ENCODE measurements around the gene FADS2. TPM values are rescaled to one million over a fixed set of nuclear protein-coding genes. Genes with fewer than 3 reads are reported as not detected.

The FADS2 gene
- total RNA-seq, 1 experiment from 2014 or later, result 36.3 TPM

DNA sequence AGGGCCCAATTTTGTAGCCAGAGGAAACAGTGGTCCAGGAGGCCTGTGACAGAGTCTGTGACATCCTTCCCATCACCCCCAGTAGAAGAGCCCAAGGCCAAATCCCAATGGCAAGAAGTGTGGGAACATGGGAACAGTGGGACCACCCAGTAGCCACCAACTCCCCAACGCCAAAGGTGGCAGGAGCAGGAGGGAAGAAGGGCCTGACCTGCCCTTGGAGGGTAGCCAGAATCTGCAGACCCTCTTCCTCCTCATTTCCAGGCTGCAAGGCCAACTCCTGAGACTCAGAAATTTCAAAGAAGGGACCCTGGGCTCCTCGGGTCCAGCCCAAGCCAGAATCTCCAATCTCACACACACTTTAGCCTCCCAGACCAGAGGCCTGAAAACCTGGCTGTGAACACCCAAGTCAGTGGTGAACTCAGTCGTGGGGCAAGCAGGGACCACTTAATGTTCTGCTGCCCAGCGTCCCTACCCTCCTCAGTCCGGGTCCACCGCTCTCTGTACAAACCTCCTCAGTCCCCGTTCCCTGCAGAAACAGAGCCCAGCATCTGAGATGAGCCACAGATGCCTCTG is 83.1 kb downstream of the FADS2 start:
- Histone ChIP-seq H3K36me3 (ENCODE audit: control insufficient read depth, insufficient read depth, low read length) (no peaks in the 10 kb centered on the region), H3K4me1 (no peaks in the 10 kb centered on the region), H3K27me3 (replicated peaks; ENCODE audit: control insufficient read depth, insufficient read depth, low read length) (no peaks in the 10 kb centered on the region), H3K9me3 (no peaks in the 10 kb centered on the region), H3K4me3 (ENCODE audit: low read depth, low read length) (no peak overlapping the region)
- peak in 1 of 2 experiments; percentile 19 for DNase-seq
- no peaks in the 10 kb centered on the region for H3K36me3 Mint-ChIP-seq (ENCODE audit: insufficient read depth, unreplicated experiment)
- H3K27ac Mint-ChIP-seq (ENCODE audit: unreplicated experiment), result no peak overlapping the region
- H3K4me1 Mint-ChIP-seq (ENCODE audit: low read depth, unreplicated experiment), result no peaks in the 10 kb centered on the region
- ChIA-PET POLR2A (no interaction called here), CTCF (no interaction called here)
- H3K4me3 Mint-ChIP-seq (ENCODE audit: unreplicated experiment), result no peak overlapping the region
- BruUV-seq (replicated peaks), result no TSS peak
- intact Hi-C loops (cut with micrococcal nuclease; ENCODE audit: unreplicated experiment), result loop anchor here (10.0 kb wide), 1 partner anchor 876 kb away; no protein-coding TSS in a partner anchor
- H3K9me3 Mint-ChIP-seq (ENCODE audit: unreplicated experiment), result no peaks in the 10 kb centered on the region
- H3K27me3 Mint-ChIP-seq (ENCODE audit: insufficient read depth, unreplicated experiment), result no peaks in the 10 kb centered on the region
- TF ChIP-seq, protein P1, sequence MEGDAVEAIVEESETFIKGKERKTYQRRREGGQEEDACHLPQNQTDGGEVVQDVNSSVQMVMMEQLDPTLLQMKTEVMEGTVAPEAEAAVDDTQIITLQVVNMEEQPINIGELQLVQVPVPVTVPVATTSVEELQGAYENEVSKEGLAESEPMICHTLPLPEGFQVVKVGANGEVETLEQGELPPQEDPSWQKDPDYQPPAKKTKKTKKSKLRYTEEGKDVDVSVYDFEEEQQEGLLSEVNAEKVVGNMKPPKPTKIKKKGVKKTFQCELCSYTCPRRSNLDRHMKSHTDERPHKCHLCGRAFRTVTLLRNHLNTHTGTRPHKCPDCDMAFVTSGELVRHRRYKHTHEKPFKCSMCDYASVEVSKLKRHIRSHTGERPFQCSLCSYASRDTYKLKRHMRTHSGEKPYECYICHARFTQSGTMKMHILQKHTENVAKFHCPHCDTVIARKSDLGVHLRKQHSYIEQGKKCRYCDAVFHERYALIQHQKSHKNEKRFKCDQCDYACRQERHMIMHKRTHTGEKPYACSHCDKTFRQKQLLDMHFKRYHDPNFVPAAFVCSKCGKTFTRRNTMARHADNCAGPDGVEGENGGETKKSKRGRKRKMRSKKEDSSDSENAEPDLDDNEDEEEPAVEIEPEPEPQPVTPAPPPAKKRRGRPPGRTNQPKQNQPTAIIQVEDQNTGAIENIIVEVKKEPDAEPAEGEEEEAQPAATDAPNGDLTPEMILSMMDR (IDR thresholded peaks at IDR 0.05; ENCODE audit: insufficient read depth in 1 of 2, low read depth in 1 of 2, low read length in 1 of 2, severe bottlenecking in 1 of 2, unreplicated experiment in 1 of 2), result no peak

DNA sequence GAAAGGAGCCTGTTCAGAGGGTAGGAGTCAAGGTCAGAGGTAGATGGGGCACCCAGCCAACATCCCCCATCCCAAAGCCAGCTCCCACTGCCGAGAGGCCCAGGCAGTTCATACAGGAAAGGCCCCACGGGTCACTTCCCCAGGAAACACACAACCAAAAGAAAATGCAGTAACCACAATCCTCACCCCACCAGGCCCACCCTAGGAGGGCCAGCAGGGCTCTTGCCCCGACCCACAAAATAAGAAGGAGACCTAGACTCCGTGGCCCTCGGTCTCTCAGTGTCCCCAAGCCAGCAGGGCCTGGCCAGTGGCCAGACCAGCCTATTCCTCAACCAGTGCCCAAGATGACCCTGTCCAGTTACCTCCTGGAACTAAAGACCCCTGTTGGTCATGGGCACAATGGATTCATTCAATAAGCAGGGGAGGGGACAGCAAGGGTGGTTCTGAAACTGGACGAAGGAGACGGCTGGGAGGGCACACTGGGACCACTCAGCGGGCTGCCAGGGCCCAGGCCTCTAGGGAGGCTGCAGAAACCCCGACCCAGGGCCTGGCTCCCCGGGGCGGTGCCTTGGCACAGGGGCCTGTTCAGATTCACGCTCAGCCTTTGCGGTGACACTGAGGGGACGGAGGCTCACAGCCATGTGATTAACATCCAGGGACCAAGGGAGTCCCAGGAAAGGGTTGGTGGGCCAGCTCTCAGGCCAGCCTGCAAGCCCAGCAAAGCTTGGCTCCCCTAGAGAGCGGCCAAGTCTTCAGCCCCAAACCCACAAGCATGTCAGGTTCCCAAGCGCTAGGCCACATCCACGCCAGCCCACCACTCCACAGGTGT is 83.8 kb downstream of the FADS2 start:
- no peak overlapping the region for H3K4me3 ChIP-seq (ENCODE audit: low read depth, low read length)
- H3K4me1 ChIP-seq, result no peaks in the 10 kb centered on the region; the same call in 1 of the 2 replicates
- Mint-ChIP-seq H3K4me3 (ENCODE audit: unreplicated experiment) (no peak overlapping the region), H3K9me3 (ENCODE audit: unreplicated experiment) (no peaks in the 10 kb centered on the region), H3K4me1 (ENCODE audit: low read depth, unreplicated experiment) (no peaks in the 10 kb centered on the region), H3K36me3 (ENCODE audit: insufficient read depth, unreplicated experiment) (no peaks in the 10 kb centered on the region), H3K27ac (ENCODE audit: unreplicated experiment) (no peak overlapping the region), H3K27me3 (ENCODE audit: insufficient read depth, unreplicated experiment) (no peaks in the 10 kb centered on the region)
- BruUV-seq (replicated peaks), result no TSS peak
- CTCF ChIA-PET, result no interaction called here
- TF ChIP-seq, protein P1 (IDR thresholded peaks at IDR 0.05; ENCODE audit: insufficient read depth in 1 of 2, low read depth in 1 of 2, low read length in 1 of 2, severe bottlenecking in 1 of 2, unreplicated experiment in 1 of 2), result no peak
- POLR2A ChIA-PET, result no interaction called here
- no peaks in the 10 kb centered on the region for H3K36me3 ChIP-seq (ENCODE audit: control insufficient read depth, insufficient read depth, low read length)
- H3K9me3 ChIP-seq, result no peaks in the 10 kb centered on the region
- intact Hi-C loops (cut with micrococcal nuclease; ENCODE audit: unreplicated experiment), result loop anchor here (10.0 kb wide), 1 partner anchor 877 kb away; no protein-coding TSS in a partner anchor
- H3K27me3 ChIP-seq (replicated peaks; ENCODE audit: control insufficient read depth, insufficient read depth, low read length), result no peaks in the 10 kb centered on the region
- DNase-seq, result peak in 1 of 2 experiments; percentile 19

DNA sequence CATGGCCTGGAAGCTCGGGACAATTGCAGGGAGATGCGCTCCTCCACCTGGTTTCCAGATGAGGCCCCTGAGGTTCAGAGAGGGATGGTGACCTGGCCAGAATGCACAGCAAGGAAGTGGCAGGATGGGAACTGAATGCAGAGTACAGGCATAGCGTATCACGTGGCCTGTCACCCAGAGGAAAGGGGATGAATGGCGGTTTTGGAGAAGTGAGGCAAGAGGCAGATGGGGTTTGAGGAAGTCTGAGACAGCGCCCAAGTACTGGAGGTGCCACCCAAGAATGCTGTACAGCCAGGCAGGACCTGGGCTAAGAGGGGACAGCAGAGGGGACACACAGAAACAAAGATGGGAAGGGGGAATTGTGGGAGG is 84.4 kb downstream of the FADS2 start:
- H3K4me1 ChIP-seq, result no peaks in the 10 kb centered on the region; the same call in 1 of the 2 replicates
- H3K4me3 ChIP-seq (ENCODE audit: low read depth, low read length), result no peak overlapping the region
- ChIA-PET POLR2A (no interaction called here), CTCF (interaction anchor here (1.0 kb wide), 1 partner anchor 121 kb away, joined by 5 read pairs; no protein-coding TSS in a partner anchor)
- Mint-ChIP-seq H3K36me3 (ENCODE audit: insufficient read depth, unreplicated experiment) (no peaks in the 10 kb centered on the region), H3K4me3 (ENCODE audit: unreplicated experiment) (no peak overlapping the region), H3K9me3 (ENCODE audit: unreplicated experiment) (no peaks in the 10 kb centered on the region), H3K27ac (ENCODE audit: unreplicated experiment) (no peak overlapping the region), H3K4me1 (ENCODE audit: low read depth, unreplicated experiment) (peaks cover under 1% of the 10 kb centered on the region), H3K27me3 (ENCODE audit: insufficient read depth, unreplicated experiment) (no peaks in the 10 kb centered on the region)
- TF ChIP-seq, protein P1 (IDR thresholded peaks at IDR 0.05; ENCODE audit: insufficient read depth in 1 of 2, low read depth in 1 of 2, low read length in 1 of 2, severe bottlenecking in 1 of 2, unreplicated experiment in 1 of 2), result no peak
- H3K36me3 ChIP-seq (ENCODE audit: control insufficient read depth, insufficient read depth, low read length), result no peaks in the 10 kb centered on the region
- no TSS peak for BruUV-seq (replicated peaks)
- no peaks in the 10 kb centered on the region for H3K27me3 ChIP-seq (replicated peaks; ENCODE audit: control insufficient read depth, insufficient read depth, low read length)
- H3K9me3 ChIP-seq, result no peaks in the 10 kb centered on the region
- intact Hi-C loops (cut with micrococcal nuclease; ENCODE audit: unreplicated experiment), result loop anchor here (10.0 kb wide), 1 partner anchor 878 kb away; no protein-coding TSS in a partner anchor
- peak in 1 of 2 experiments; percentile 1 for DNase-seq

Data from Caco-2 (cell line).